H9 (cell line): ENCODE data around the gene SLC2A1. TPM values are rescaled to one million over a fixed set of nuclear protein-coding genes. Genes with fewer than 3 reads are reported as not detected.

Experiments used
- DNase-seq: peaks from one replicate; pipeline ENCODE4 v3.0.0-alpha.2; 2017
- H2AFZ ChIP-seq: one replicate; pipeline ENCODE4 v1.6.1; 2013; ENCODE audit warnings: mild to moderate bottlenecking, low read length, control low read depth, moderate library complexity
- H2AK5ac ChIP-seq: 2 replicates; pipeline ENCODE4 v1.6.1; 2013; ENCODE audit warnings: low read length, control low read depth, mixed read lengths; ENCODE audit not compliant: insufficient read length
- H2BK120ac ChIP-seq: one replicate; pipeline ENCODE4 v1.6.1; 2013; ENCODE audit warnings: low read depth, mild to moderate bottlenecking, low read length, control low read depth, inconsistent platforms; ENCODE audit not compliant: poor library complexity, severe bottlenecking
- H2BK12ac ChIP-seq: 2 replicates; pipeline ENCODE4 v1.6.1; 2013; ENCODE audit warnings: low read length, control low read depth, mixed read lengths, low read depth; ENCODE audit not compliant: insufficient read length
- H2BK15ac ChIP-seq: 2 replicates; pipeline ENCODE4 v1.6.1; 2013; ENCODE audit warnings: low read depth, low read length, control low read depth
- H2BK20ac ChIP-seq: one replicate; pipeline ENCODE4 v1.6.1; 2013; ENCODE audit warnings: low read depth, mild to moderate bottlenecking, low read length, control low read depth, inconsistent platforms; ENCODE audit not compliant: poor library complexity, severe bottlenecking
- H2BK5ac ChIP-seq: 2 replicates; pipeline ENCODE4 v1.6.1; 2013; ENCODE audit warnings: low read length, control low read depth, mixed read lengths; ENCODE audit not compliant: insufficient read length
- H3K14ac ChIP-seq: 2 replicates; pipeline ENCODE4 v1.6.1; 2013; ENCODE audit warnings: low read length, control low read depth; ENCODE audit not compliant: insufficient read depth
- H3K18ac ChIP-seq: 2 replicates; pipeline ENCODE4 v1.6.1; 2013; ENCODE audit warnings: low read depth, mild to moderate bottlenecking, mixed read lengths, low read length, control low read depth; ENCODE audit not compliant: insufficient read length
- H3K23ac ChIP-seq: 2 replicates; pipeline ENCODE4 v1.6.1; 2013; ENCODE audit warnings: low read length, control low read depth, mixed read lengths, low read depth; ENCODE audit not compliant: insufficient read length
- H3K23me2 ChIP-seq: 2 replicates; pipeline ENCODE4 v1.6.1; 2013; ENCODE audit warnings: low read depth, mild to moderate bottlenecking, mixed read lengths, low read length, control low read depth; ENCODE audit not compliant: insufficient read length, poor library complexity, severe bottlenecking
- H3K27ac ChIP-seq: 2 replicates; pipeline ENCODE4 v1.5.1; 2013; ENCODE audit warnings: low read length, control low read depth, mixed read lengths, low read depth; ENCODE audit not compliant: insufficient read length
- H3K27me3 ChIP-seq: 2 replicates; pipeline ENCODE4 v1.6.1; 2013; ENCODE audit warnings: low read length, control low read depth, inconsistent platforms; ENCODE audit not compliant: insufficient read depth
- H3K4ac ChIP-seq: 2 replicates; pipeline ENCODE4 v1.6.1; 2013; ENCODE audit warnings: low read depth, mild to moderate bottlenecking, control low read depth, inconsistent platforms, low read length, moderate library complexity
- H3K4me1 ChIP-seq: 2 replicates; pipeline ENCODE4 v1.6.1; 2013; ENCODE audit warnings: low read length, control low read depth, inconsistent platforms; ENCODE audit not compliant: insufficient read depth
- H3K4me2 ChIP-seq: 2 replicates; pipeline ENCODE4 v1.6.1; 2013; ENCODE audit warnings: low read length, control low read depth, mixed read lengths; ENCODE audit not compliant: insufficient read length, insufficient read depth
- H3K56ac ChIP-seq: 2 replicates; pipeline ENCODE4 v1.6.1; 2013; ENCODE audit warnings: low read depth, mild to moderate bottlenecking, mixed read lengths, low read length, control low read depth; ENCODE audit not compliant: insufficient read length
- H3K79me1 ChIP-seq: 2 replicates; pipeline ENCODE4 v1.6.1; 2013; ENCODE audit warnings: low read depth, mild to moderate bottlenecking, moderate library complexity, low read length, control low read depth, inconsistent platforms; ENCODE audit not compliant: insufficient read depth, poor library complexity, severe bottlenecking
- H3K79me2 ChIP-seq: 2 replicates; pipeline ENCODE4 v1.6.1; 2013; ENCODE audit warnings: low read length, control low read depth, inconsistent platforms; ENCODE audit not compliant: insufficient read depth
- H3K9ac ChIP-seq: 2 replicates; pipeline ENCODE4 v1.6.1; 2013; ENCODE audit warnings: low read length, control low read depth, mixed read lengths; ENCODE audit not compliant: insufficient read length; ENCODE audit errors: extremely low read depth
- H3K9me3 ChIP-seq: one replicate; pipeline ENCODE4 v1.6.1; 2013; ENCODE audit warnings: low read depth, low read length, inconsistent platforms; ENCODE audit not compliant: control insufficient read depth
- H3T11ph ChIP-seq: one replicate; pipeline ENCODE4 v1.6.1; 2013; ENCODE audit warnings: mild to moderate bottlenecking, low read length, control low read depth, inconsistent platforms
- H4K20me1 ChIP-seq: one replicate; pipeline ENCODE4 v1.6.1; 2013; ENCODE audit not compliant: control insufficient read depth, insufficient read length, insufficient read depth
- H4K5ac ChIP-seq: 2 replicates; pipeline ENCODE4 v1.6.1; 2013; ENCODE audit warnings: low read depth, mild to moderate bottlenecking, mixed read lengths, low read length, control low read depth; ENCODE audit not compliant: insufficient read length
- H4K8ac ChIP-seq: replicated peaks from 2 replicates; pipeline ENCODE4 v1.6.1; 2013; ENCODE audit warnings: low read length, control low read depth, mixed read lengths, low read depth; ENCODE audit not compliant: insufficient read length
- H4K91ac ChIP-seq: 2 replicates; pipeline ENCODE4 v1.6.1; 2013; ENCODE audit warnings: low read depth, mild to moderate bottlenecking, moderate library complexity, mixed read lengths, low read length, control low read depth; ENCODE audit not compliant: insufficient read length
- H3K27ac Mint-ChIP-seq, 3 experiments: 2 replicates in 2 of 3; 3 replicates in 1 of 3; pipeline ENCODE4 v1.8.0; 2020 to 2021; ENCODE audit warnings: mixed read lengths in 3 of 3, mild to moderate bottlenecking in 1 of 3, moderate library complexity in 1 of 3
- H3K27me3 Mint-ChIP-seq: 2 replicates; pipeline ENCODE4 v1.8.0; 2021; ENCODE audit warnings: low read depth, mild to moderate bottlenecking, moderate library complexity, mixed read lengths
- H3K36me3 Mint-ChIP-seq, 3 experiments: 2 replicates in 2 of 3; 3 replicates in 1 of 3; pipeline ENCODE4 v1.8.0; 2020 to 2021; ENCODE audit warnings: low read depth in 3 of 3, mixed read lengths in 3 of 3; ENCODE audit not compliant: insufficient read depth in 1 of 3
- H3K4me1 Mint-ChIP-seq, 2 experiments: 2 replicates each; pipeline ENCODE4 v1.8.0; 2020; ENCODE audit warnings: mixed read lengths in 2 of 2
- H3K4me3 Mint-ChIP-seq, 2 experiments: 2 replicates in 1 of 2; 3 replicates in 1 of 2; pipeline ENCODE4 v1.8.0; 2020 to 2021; ENCODE audit warnings: mild to moderate bottlenecking in 2 of 2, mixed read lengths in 2 of 2, moderate library complexity in 1 of 2
- H3K9me3 Mint-ChIP-seq, 2 experiments: 2 replicates in 1 of 2; 3 replicates in 1 of 2; pipeline ENCODE4 v1.8.0; 2020; ENCODE audit warnings: mild to moderate bottlenecking in 2 of 2, mixed read lengths in 2 of 2, moderate library complexity in 1 of 2
- WGBS: extraction: QIAGEN DNeasy Blood & Tissue Kit; methylation state at CpG from one replicate; pipeline ENCODE4 v1.1.7; 2013; ENCODE audit warnings: missing lambda C conversion rate, low lambda C conversion rate, mixed read lengths; ENCODE audit not compliant: insufficient read length; ENCODE audit errors: extremely low coverage; 5-methylcytosine and 5-hydroxymethylcytosine counted together
- total RNA-seq: library from RNA; stranded (reverse); gene quantifications from 2 replicates; pipeline ENCODE4 v1.2.1, GENCODE V29; 2021
- TF ChIP-seq, protein P1 (sequence below): fragments of 200-600 bp; sonication (generic); conservative IDR thresholded peaks from 3 replicates; pipeline ENCODE4 v1.8.0; 2021; ENCODE audit warnings: antibody characterized with exemption, mild to moderate bottlenecking

Gene SLC2A1
- total RNA-seq, 1 experiment from 2014 or later, result 186 TPM

DNA sequence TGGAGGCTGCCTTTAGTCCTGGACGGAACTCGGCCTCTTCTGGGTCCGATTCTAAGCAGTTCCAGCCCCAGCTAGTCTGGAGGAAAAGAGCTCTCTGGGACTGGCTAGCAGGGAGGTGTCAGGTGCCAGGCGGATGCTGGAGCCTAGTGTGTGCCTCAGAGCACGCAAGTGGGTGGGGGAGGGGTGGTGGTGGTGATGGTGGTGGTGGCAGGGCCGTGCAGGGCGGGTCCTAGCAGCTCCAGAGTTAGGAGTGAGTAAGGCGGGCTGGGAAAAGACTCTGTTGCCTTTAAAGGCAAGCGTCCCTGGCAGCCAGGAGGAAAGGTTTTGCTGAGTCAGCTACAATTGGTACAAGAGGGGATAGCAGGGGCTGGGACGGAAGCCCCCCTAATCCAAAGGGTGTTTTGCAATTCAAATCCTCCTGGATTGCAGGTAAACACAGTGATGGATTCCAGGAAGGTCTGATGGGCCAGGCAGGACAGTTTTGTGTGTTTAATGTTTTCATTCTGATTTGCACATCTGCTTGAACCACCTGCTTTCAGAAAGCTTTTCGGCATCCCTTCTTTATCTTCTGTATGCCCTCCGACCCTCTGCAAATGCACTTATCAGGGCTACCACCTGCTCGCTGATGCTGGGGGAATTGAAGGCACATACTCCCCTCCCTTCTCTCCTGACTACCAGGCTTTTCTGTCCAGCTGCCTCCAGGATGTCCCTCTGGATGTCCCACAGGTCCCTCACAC, 4.1 kb upstream of the SLC2A1 start:
- Histone ChIP-seq H3K9me3 (no peaks in the 10 kb centered on the region), H3K4me2 (peak overlapping the region; percentile 29), H2AK5ac (peak overlapping the region; percentile 8), H2AFZ (no peak overlapping the region), H3K18ac (peak overlapping the region; percentile 40), H4K91ac (no peak overlapping the region), H4K5ac (peak overlapping the region; percentile 24), H3K27ac (peak overlapping the region; percentile 91), H2BK120ac (no peak overlapping the region), H3K79me1 (no peaks in the 10 kb centered on the region), H3K9ac (peak overlapping the region; percentile 33), H3K23me2 (peaks cover 5% of the 10 kb centered on the region), H4K20me1 (no peaks in the 10 kb centered on the region), H2BK15ac (no peak overlapping the region), H3K23ac (no peak overlapping the region), H2BK12ac (no peak overlapping the region), H3K4me1 (peaks cover 20% of the 10 kb centered on the region; the same call in 1 of the 2 replicates), H3T11ph (peak overlapping the region; percentile 12), H2BK20ac (no peak overlapping the region), H3K27me3 (no peaks in the 10 kb centered on the region), H3K14ac (peak overlapping the region; percentile 85), H3K79me2 (peaks cover 6% of the 10 kb centered on the region; the same call in 1 of the 2 replicates), H3K56ac (no peak overlapping the region), H4K8ac (no peak overlapping the region), H3K4ac (no peak overlapping the region), H2BK5ac (no peak overlapping the region)
- WGBS, result no CpG with 5 or more reads among the region's 13 CpGs
- peaks cover 4 to 6% (median 4%) of the 10 kb centered on the region in 3 experiments; a peak in 6 of 7 replicates for H3K36me3 Mint-ChIP-seq
- H3K27me3 Mint-ChIP-seq, result no peaks in the 10 kb centered on the region; the same call in 1 of the 2 replicates
- H3K9me3 Mint-ChIP-seq, result no peaks in the 10 kb centered on the region
- peaks cover 51 to 55% of the 10 kb centered on the region in 2 experiments for H3K4me1 Mint-ChIP-seq
- peak overlapping the region in 1 of 2 experiments; percentile 69; a peak in 3 of 5 replicates for H3K4me3 Mint-ChIP-seq
- peak overlapping the region; percentile 93 to 98 (median 97) for H3K27ac Mint-ChIP-seq
- DNase-seq, result peak; percentile 96
- TF ChIP-seq, protein P1, sequence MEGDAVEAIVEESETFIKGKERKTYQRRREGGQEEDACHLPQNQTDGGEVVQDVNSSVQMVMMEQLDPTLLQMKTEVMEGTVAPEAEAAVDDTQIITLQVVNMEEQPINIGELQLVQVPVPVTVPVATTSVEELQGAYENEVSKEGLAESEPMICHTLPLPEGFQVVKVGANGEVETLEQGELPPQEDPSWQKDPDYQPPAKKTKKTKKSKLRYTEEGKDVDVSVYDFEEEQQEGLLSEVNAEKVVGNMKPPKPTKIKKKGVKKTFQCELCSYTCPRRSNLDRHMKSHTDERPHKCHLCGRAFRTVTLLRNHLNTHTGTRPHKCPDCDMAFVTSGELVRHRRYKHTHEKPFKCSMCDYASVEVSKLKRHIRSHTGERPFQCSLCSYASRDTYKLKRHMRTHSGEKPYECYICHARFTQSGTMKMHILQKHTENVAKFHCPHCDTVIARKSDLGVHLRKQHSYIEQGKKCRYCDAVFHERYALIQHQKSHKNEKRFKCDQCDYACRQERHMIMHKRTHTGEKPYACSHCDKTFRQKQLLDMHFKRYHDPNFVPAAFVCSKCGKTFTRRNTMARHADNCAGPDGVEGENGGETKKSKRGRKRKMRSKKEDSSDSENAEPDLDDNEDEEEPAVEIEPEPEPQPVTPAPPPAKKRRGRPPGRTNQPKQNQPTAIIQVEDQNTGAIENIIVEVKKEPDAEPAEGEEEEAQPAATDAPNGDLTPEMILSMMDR, result no peak
